HG03108 (cell line): Measurements from ENCODE around the gene TMEM178B.

ENCODE experiments used
- ATAC-seq: cut with Tn5 transposase; IDR thresholded peaks from one replicate; pipeline ENCODE4 v1.9.1; 2021; ENCODE audit warnings: moderate library complexity; ENCODE audit not compliant: unreplicated experiment

Gene TMEM178B

DNA sequence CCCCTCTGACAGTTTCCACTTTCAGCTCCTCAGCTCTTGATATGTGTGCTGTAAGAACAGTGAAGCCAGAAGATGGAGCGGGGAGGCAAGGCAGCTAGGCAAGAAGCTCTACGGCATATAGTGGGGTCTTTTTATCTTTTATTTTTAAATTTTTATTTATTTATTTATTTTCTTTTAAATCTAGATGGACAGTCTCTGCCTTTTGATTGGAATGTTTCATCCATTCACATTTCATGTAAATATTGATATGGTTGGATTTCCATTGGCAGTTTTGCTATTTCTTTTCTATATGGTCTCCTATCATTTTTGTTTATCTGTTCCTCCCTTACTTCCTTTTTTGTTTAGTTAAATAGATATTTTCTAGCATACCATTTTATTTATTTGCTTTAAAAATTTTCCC, 183.7 kb downstream of the TMEM178B start:
- no peak for ATAC-seq

DNA sequence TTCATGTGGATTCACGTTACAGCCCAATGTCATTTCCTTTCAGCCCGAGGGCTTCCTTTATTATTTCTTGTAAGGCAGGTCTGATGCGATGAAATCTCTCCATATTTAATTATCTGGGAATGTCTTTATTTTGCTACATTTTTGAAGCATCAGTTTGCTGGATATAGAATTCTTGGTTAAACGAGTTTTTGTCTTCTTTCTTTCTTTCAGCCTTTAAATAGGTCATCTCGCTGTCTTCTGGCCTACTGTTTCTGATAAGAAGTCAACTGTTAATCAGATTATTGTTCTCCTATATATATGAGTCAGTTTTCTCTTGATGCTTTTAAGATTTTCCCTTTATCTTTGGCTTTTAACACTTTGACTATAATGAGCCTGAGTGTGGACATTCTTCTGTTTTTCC, 184.7 kb downstream of the TMEM178B start:
- no peak for ATAC-seq

DNA sequence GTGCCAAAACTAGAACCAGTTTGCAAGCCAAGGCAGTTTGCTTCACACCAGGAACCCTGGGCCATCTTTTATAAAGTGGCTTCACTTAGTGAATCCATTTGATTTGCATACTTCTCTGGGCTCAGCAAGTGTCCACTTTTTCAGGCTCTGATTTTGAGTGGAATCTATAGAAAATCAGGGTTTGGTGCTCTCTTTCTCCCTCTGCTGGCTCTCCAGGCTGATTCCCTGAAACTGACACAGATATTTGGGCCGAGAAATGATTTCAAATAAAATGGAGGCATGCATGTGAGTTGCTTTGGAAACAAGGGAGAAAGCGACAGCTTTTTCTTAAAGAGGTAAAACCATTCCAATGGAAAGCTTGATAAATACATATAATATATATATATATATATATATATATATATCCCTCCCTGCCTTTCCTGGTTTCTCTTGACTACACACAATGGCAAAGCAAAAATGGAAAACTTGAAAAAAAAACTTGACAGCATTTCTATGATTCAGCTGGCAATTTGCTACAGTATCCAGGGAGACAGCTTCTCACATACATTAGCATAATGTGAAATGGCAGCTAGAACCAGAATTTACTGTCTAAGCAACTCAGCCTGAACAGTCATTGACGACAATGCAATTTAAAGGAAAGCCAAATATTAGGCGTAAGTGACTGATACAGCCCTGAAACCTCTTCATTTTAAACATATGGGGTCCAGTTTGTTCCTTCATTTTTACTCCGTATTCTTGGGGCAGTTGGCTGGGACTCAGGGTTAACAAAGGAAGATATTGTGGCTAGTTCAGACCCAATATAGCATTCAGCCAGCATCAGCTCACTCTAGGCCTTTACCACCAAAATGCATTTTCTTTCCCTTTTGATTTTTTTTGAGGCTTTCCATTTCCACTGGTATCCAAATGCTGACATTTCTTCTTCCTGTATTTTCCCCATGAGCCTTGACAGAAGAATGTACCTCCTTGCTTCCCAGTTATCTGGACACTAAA, 188.5 kb downstream of the TMEM178B start:
- no peak for ATAC-seq

DNA sequence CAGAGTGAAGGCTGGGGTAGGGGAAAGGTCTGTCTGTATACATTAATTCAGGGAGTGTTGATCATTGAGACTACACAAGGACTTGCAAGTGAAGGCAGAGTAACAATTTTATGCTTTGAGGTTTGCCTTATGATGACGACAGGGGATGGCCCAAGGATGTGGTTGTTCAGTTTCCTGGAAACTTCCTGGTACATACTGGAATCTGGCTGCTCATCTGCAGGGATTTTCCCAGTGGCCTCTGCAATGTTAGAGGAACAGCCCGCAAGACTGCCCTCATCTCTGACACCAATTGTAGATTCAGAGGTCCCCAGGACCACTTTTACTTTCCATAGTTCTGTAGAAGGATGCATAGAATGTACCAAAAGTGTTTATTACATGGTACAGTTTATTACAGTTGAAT, 189.6 kb downstream of the TMEM178B start:
- ATAC-seq = no peak

DNA sequence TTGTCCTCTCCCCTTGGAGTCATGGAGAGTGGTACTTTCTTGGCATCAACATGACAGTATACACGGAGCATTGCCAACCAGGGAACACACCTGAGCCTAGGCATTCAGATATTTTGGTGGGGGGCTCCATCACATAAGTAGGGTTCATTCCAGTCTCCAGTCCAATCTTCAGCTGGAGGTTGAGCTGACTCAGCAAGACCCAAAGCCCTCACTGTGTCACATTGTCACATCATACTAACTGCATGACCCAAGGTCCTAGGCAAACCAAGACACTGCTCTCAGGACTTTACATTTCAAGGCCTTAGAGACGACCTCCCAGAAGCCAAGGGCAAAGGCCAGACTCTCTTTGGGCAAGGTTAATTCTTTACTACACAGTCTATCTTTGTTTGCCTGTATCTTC, 190.1 kb downstream of the TMEM178B start:
- ATAC-seq = no peak

DNA sequence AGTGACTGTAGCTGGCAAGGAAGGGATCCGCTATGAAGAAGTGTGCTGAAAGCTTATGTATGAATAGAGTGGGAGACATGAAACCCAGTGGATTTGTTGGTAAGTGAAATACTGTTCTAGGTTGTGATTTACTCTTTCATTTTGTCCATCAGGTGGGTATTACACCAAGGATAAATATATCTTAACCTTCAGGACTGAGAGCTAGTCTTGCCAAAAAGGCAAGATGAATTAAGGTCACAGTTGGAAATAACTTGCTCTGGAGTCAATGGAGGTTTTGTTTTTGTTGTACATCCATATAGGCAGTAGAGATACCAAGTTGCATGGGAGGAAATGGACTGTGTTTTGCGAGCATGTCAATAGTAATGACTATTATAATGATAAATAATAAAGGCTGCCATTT, 190.6 kb downstream of the TMEM178B start:
- ATAC-seq = no peak

DNA sequence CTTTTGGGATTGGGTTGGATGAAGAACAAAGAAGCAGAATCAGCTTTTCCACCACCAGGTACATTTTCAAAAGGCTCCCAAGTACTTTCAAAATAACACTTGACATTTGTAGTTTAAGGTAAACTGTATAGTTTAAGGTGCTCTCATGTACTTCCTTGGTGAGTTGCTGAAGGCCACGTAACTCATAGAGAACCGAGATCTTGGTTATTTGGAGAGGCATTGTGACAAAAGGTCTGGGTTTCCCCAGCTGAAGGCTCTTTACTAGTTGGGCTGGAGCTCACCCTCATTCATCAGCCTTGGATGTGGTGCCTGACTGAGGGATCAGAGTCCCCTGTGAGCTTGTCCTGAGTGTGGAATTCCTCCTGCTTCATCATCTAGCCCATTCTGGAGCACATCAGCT, 191.8 kb downstream of the TMEM178B start:
- ATAC-seq = no peak

DNA sequence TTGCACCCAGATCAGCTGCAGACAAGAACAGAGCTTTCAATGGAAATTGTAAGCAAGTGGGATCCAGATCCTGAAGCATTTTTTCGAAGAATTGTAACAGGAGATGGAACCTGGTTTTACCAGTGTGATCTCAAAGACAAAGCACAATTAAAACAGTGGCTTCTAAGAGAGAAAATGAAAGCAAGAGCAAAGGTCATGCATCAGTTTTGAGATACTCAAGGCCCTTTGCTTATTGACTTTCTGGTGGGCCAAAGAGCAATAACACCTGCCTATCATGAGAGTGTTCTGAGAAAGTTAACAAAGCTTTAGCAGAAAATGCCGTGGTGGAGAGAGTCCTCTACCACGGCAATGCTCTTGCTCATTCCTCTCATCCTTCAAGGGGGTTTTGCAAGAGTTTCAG, 194.8 kb downstream of the TMEM178B start:
- no peak for ATAC-seq

DNA sequence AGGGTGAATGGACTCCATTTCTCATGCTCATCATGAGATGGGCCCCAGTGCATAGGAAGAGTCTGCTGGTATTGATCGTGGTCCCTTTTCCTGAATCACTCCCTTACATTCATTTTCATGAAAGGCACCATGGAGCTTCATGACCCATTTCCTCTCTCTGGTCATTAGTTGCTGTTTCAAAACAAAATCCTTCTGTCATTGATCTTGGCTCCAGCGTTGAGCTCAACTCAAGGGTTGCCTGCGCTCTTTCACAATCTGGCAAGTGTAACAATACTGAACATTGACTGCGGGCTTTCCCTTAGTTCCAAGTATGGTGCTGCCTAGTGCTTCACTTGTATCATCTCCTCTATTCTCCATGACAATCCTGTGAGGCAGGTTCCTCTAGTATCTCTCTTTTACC, 197.6 kb downstream of the TMEM178B start:
- no peak for ATAC-seq

DNA sequence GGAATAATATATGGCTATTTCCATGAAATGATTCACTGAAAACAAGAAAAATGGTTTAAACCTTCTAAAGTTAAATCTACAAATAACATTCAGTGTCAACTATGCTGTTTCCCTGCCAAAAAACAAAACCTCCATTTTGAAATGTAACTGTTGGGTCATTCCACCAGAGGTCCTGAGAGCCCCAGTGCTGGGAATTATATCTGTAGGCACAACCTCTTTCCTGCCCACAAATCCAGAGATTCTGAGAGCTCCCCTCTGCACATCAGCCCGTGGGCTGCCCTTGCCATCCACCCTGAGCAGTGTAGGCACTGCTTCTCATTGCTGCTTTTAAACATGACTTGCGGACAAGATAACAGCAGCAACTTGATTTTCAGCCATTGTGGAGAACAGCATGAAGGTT, 198.6 kb downstream of the TMEM178B start:
- ATAC-seq = no peak

DNA sequence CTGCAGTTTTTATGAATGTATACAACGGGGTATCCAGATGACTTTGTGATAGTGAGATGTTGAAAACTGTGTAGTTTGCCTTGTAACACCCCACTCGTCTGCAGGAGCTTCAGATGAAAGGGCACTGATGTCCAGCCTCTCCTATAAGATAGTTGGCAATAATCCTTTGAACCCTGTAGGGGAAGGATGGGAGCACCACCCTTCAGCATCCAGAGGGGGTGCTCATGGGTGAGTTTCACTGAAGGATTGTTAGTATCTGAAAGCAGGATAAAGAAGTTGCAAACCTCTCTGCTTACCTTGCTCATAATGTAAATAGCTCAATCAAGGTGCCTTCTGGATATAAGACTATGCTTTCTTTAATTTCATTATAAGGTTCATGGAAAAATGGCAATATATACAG, 201.5 kb downstream of the TMEM178B start:
- ATAC-seq = no peak

DNA sequence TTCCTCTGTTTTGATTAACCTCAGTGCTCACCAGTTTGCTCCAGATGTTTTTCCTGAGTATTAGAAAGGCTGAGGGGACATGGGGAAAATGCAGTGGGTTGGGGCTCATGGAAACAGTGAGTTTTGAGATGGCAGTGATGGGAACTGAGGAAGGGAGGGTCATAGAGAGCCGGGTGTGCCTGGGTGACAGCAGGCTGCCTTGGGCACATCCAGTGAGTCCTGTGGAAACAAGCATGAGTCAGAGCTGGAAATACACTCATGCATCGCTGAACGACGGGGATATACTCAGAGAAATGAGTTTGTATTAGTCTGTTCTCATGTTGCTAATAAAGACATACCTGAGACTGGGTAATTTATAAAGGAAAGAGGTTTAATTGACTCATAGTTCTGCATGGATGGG, 202.2 kb downstream of the TMEM178B start:
- ATAC-seq = no peak

DNA sequence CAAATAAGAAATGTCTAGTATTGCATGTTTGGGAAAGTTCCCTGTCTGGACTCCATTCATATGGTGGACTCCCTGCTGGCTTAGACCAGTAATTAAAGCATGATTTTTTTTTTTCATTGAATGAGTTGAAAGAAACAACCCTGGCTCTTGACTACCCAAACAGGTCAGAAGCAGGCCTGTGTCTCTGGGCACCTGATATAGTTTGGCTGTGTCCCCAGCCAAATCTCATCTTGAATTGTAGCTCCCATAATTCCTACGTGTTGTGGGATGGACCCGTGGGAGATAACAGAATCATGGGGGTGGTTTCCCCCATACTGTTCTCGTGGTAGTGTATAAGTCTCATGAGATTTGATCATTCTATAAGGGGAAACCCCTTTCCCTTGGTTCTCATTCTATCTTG, 206.2 kb downstream of the TMEM178B start:
- no peak for ATAC-seq

DNA sequence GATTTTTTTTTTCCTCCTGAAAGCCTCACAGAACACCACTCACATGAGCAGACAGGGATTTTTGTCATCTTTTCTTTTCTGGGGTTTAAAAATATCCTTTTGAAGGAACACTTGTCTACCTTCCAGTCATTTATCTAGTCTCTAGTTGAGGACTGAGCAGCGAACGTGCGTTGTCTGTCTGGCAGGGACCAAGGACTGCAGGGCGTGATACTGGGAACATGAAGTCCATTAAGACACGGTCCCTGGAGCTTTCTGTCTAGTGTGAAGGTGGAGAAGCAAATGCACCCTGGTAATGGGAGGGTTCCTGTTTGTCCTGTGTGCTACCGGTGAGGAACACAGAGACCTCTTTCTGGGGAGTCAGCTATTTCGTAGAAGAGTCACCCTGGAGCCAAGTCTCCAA, 207.4 kb downstream of the TMEM178B start:
- ATAC-seq = no peak

DNA sequence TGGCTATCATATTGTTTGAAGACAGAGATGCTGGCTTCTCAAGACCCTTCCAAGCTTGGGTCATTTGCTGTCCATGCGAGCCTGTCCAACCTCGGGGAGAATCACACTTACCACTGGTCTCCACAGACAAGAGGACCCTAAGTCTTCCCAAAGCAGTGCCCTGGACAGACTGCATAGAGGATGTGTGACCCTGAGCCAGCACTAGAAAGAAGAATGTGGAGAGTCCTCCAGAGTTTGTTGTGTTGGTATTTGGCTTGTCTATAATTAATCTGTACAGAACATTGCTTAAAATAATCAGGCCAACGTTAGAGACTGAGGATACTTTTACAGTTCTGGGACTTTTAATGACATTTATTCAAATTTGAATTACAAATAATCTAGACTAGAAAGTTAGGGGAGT, 212.7 kb downstream of the TMEM178B start:
- ATAC-seq = no peak

DNA sequence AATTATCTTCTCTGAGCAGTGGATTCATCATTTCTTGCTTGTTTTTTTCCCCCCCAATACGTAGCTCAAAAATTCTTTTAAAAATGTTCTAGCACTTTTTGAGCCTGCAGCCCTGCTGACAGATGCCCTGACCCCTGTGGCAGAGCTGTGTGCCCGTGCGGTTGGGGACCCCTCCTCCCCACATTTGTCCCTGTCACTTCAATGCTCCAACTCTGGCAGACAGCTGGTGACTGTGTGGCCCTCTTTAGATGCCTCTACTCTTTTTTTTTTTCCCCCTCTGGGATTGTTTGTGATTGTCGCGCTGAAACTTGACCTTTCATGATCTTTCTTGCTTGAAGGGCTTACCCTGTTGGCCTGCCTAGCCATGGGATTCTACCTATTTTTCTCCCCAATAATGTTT, 214.1 kb downstream of the TMEM178B start:
- no peak for ATAC-seq

DNA sequence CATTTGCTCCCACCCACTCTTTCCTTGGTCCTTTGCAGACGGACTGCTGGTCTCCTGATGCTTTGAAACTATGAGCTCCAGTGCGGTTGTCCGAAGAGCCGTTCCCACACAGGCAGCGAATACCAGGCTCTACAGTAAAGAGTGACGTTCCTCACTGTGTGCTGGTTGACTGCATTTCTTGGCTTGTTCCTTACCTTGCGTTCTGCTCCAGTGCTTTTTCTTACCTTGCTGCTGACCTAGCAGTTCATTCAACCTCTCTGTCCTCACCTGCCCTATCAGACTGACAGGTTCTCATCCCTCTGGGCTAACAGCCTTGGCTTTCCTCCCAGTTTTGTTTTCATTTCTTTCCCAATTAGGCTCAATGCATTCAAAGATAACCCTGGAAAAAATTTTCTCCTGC, 214.8 kb downstream of the TMEM178B start:
- ATAC-seq = no peak

DNA sequence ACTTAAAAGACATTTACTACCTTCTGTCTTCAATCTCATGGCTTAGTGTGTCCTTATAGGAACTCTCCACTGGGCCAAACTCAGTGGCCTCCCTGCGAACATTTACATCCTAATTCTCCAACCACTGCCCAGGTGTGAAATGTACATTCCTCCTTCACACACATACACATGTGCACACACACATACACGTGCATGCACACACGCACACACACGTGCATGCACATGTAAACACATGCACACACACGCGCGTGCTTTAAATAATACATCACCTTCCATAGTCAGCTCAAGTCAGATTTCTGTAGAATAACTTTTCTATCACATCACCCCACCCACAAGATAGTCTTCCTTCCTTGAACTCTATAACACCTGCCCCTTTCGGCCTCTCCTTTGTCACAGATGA, 216.5 kb downstream of the TMEM178B start:
- no peak for ATAC-seq

DNA sequence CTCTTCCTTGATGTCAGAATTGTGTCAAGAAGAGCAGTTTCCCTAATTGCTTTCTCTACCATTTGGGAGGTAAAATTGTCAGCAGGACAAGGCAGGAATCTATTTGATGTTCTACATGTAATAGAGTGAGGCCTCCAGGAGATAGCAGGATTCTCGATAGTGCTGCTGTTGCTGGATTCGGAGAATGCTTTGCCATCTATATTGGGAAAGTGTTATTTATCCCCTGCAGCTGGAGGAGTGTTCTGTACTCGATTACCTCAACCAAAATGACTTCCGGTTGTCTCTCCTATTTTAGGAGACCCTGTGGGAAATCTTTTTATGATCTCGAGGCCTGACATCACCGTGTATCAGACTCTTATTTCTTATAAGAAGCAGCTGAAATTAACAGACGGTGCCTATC, 217.1 kb downstream of the TMEM178B start:
- no peak for ATAC-seq

DNA sequence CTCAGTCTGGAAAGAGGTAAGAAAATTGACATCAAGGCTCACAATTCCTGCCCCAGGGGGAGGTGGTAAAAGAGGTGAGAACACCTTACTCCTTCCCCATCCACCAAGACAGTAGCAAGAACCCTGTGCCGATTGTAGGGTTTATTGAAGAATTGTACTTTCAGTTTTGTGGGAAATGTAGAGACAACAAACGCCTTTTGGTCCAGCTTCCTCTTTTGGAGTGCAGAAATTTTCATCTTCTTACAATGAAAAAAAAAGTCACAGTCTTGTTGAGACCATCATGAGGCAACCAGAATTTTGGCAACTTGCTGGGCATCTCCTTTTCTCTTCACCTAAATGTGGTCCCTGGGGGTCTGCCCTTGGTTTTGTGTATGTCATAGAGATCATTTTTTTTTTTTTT, 217.7 kb downstream of the TMEM178B start:
- ATAC-seq = no peak

DNA sequence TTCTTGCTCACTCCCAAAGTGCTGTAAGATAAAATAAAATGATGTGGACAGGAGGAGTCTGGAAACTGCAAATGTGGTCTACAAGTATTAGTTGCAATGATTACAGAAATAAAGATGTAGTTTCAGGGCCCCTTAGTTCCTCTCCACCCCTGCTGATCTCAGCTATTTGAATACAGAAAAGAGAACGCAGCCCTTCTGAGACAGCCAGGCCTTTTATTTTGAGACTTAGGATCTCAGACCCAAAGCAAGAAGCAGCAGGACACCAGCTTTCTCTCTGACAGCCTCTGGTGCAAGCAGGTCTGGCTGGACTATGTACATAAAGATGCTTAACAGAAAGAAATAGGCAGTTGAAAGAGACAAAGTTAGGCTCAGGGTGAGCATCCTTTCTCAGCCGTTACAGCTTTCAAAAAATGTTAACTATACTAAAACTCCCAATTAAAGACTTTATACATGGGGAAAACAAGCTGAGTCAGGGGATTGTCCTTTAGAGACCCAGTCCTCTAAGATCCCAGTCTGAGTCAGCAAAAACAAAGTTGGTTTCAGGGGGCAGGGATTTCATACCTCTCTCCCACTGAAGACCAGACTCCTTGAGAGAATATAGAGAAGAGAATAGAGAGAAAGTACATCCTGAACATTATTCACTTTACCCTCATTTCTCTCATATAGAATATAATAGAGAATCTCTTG, 220.4 kb downstream of the TMEM178B start:
- ATAC-seq = no peak

DNA sequence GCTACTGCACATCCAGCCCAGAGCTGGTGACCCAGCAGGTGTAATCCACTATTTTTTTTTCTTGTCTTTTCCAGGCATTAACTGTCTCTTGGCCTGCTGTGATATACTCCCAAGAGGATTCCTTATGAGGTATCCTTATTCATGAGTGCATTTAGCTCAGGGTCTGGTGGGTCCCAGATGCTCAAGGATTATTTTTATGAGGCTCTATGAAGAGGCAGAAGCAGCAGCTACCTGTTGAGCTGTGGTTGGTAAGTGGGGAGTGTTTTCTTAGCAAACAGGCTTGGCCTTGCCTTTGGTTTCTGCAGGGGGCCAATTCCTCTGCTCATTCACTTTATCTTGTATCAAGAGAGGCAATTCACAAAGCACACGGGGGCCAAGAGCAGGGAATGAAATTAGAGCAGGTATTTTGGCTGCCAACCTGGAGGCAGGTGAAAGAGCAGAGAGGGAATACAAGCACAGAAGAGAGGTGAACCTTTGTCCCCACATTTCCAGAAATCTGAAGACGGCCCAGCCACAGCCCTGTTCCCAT, 221.6 kb downstream of the TMEM178B start:
- ATAC-seq = no peak
